ENCODE measurements around the gene IPCEF1. TPM values are rescaled to one million over a fixed set of nuclear protein-coding genes. Genes with fewer than 3 reads are reported as not detected.

Gene IPCEF1
- polyA plus RNA-seq, 1 donor from 2014 or later, result 3.9 TPM

GRCh38 chr6:154292066-154292465 is 64.5 kb downstream of the IPCEF1 start:
- Histone ChIP-seq H3K9me2 (ENCODE audit: insufficient read depth, low read length) (no peaks in the 10 kb centered on the region), H3K27me3 (ENCODE audit: insufficient read depth, low read depth, low read length) (no peaks in the 10 kb centered on the region), H3K9me3 (ENCODE audit: low read length) (no peaks in the 10 kb centered on the region), H3K9ac (ENCODE audit: low read length) (no peak overlapping the region), H2AFZ (ENCODE audit: low read depth, low read length) (no peak overlapping the region), H3K79me2 (replicated peaks; ENCODE audit: insufficient read depth, low read length) (no peaks in the 10 kb centered on the region), H3K4me3 (ENCODE audit: low read length) (no peak overlapping the region), H3K4me2 (ENCODE audit: low read length) (no peak overlapping the region), H3F3A (ENCODE audit: insufficient read depth, low read length, poor library complexity, severe bottlenecking) (no peaks in the 10 kb centered on the region), H4K20me1 (ENCODE audit: insufficient read depth) (no peaks in the 10 kb centered on the region), H3K36me3 (ENCODE audit: insufficient read depth, low read length) (no peaks in the 10 kb centered on the region), H3K27ac (ENCODE audit: low read length) (no peak overlapping the region)
- no peak for TF ChIP-seq POLR2AphosphoS5 (IDR thresholded peaks at IDR 0.05)
- TF ChIP-seq, protein P1, sequence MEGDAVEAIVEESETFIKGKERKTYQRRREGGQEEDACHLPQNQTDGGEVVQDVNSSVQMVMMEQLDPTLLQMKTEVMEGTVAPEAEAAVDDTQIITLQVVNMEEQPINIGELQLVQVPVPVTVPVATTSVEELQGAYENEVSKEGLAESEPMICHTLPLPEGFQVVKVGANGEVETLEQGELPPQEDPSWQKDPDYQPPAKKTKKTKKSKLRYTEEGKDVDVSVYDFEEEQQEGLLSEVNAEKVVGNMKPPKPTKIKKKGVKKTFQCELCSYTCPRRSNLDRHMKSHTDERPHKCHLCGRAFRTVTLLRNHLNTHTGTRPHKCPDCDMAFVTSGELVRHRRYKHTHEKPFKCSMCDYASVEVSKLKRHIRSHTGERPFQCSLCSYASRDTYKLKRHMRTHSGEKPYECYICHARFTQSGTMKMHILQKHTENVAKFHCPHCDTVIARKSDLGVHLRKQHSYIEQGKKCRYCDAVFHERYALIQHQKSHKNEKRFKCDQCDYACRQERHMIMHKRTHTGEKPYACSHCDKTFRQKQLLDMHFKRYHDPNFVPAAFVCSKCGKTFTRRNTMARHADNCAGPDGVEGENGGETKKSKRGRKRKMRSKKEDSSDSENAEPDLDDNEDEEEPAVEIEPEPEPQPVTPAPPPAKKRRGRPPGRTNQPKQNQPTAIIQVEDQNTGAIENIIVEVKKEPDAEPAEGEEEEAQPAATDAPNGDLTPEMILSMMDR (IDR thresholded peaks at IDR 0.05; ENCODE audit: poor library complexity, severe bottlenecking), result no peak
- TF ChIP-seq EP300 (conservative IDR thresholded peaks at IDR 0.05; ENCODE audit: poor library complexity, severe bottlenecking), result no peak
- TF ChIP-seq, protein P2, sequence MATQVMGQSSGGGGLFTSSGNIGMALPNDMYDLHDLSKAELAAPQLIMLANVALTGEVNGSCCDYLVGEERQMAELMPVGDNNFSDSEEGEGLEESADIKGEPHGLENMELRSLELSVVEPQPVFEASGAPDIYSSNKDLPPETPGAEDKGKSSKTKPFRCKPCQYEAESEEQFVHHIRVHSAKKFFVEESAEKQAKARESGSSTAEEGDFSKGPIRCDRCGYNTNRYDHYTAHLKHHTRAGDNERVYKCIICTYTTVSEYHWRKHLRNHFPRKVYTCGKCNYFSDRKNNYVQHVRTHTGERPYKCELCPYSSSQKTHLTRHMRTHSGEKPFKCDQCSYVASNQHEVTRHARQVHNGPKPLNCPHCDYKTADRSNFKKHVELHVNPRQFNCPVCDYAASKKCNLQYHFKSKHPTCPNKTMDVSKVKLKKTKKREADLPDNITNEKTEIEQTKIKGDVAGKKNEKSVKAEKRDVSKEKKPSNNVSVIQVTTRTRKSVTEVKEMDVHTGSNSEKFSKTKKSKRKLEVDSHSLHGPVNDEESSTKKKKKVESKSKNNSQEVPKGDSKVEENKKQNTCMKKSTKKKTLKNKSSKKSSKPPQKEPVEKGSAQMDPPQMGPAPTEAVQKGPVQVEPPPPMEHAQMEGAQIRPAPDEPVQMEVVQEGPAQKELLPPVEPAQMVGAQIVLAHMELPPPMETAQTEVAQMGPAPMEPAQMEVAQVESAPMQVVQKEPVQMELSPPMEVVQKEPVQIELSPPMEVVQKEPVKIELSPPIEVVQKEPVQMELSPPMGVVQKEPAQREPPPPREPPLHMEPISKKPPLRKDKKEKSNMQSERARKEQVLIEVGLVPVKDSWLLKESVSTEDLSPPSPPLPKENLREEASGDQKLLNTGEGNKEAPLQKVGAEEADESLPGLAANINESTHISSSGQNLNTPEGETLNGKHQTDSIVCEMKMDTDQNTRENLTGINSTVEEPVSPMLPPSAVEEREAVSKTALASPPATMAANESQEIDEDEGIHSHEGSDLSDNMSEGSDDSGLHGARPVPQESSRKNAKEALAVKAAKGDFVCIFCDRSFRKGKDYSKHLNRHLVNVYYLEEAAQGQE (IDR thresholded peaks at IDR 0.05; ENCODE audit: borderline replicate concordance), result no peak
- TF ChIP-seq RAD21 (conservative IDR thresholded peaks at IDR 0.05), result no peak
- no peak for TF ChIP-seq MXI1 (conservative IDR thresholded peaks at IDR 0.05; ENCODE audit: poor library complexity, severe bottlenecking)
- no peak for TF ChIP-seq EZH2 (IDR thresholded peaks at IDR 0.05; ENCODE audit: borderline replicate concordance, insufficient read depth, low read length, poor library complexity, severe bottlenecking)
- no peak for TF ChIP-seq TAF1 (IDR thresholded peaks at IDR 0.05; ENCODE audit: low read depth)
- TF ChIP-seq SMC3 (conservative IDR thresholded peaks at IDR 0.05; ENCODE audit: poor library complexity), result no peak

GRCh38 chr6:154289818-154290508 is 66.6 kb downstream of the IPCEF1 start:
- no peaks in the 10 kb centered on the region for H3K36me3 ChIP-seq (ENCODE audit: insufficient read depth, low read length)
- no peaks in the 10 kb centered on the region for H3F3A ChIP-seq (ENCODE audit: insufficient read depth, low read length, poor library complexity, severe bottlenecking)
- H3K9ac ChIP-seq (ENCODE audit: low read length), result no peak overlapping the region
- no peaks in the 10 kb centered on the region for H3K79me2 ChIP-seq (replicated peaks; ENCODE audit: insufficient read depth, low read length)
- H3K4me3 ChIP-seq (ENCODE audit: low read length), result no peak overlapping the region
- H3K27me3 ChIP-seq (ENCODE audit: insufficient read depth, low read depth, low read length), result no peaks in the 10 kb centered on the region
- no peaks in the 10 kb centered on the region for H3K9me3 ChIP-seq (ENCODE audit: low read length)
- no peak overlapping the region for H3K4me2 ChIP-seq (ENCODE audit: low read length)
- no peaks in the 10 kb centered on the region for H4K20me1 ChIP-seq (ENCODE audit: insufficient read depth)
- TF ChIP-seq EP300 (conservative IDR thresholded peaks at IDR 0.05; ENCODE audit: poor library complexity, severe bottlenecking), result no peak
- TF ChIP-seq, protein P2 (IDR thresholded peaks at IDR 0.05; ENCODE audit: borderline replicate concordance), result no peak
- TF ChIP-seq POLR2AphosphoS5 (IDR thresholded peaks at IDR 0.05), result no peak
- no peak for TF ChIP-seq EZH2 (IDR thresholded peaks at IDR 0.05; ENCODE audit: borderline replicate concordance, insufficient read depth, low read length, poor library complexity, severe bottlenecking)
- no peak for TF ChIP-seq SMC3 (conservative IDR thresholded peaks at IDR 0.05; ENCODE audit: poor library complexity)
- TF ChIP-seq, protein P1 (IDR thresholded peaks at IDR 0.05; ENCODE audit: poor library complexity, severe bottlenecking), result no peak
- no peak for TF ChIP-seq TAF1 (IDR thresholded peaks at IDR 0.05; ENCODE audit: low read depth)
- no peak for TF ChIP-seq MXI1 (conservative IDR thresholded peaks at IDR 0.05; ENCODE audit: poor library complexity, severe bottlenecking)
- TF ChIP-seq RAD21 (conservative IDR thresholded peaks at IDR 0.05), result no peak
- no peak overlapping the region for H3K27ac ChIP-seq (ENCODE audit: low read length)
- H2AFZ ChIP-seq (ENCODE audit: low read depth, low read length), result no peak overlapping the region
- no peaks in the 10 kb centered on the region for H3K9me2 ChIP-seq (ENCODE audit: insufficient read depth, low read length)
